ENCODE data around the gene NR2F6. TPM values are rescaled to one million over a fixed set of nuclear protein-coding genes. Genes with fewer than 3 reads are reported as not detected.

Gene NR2F6
- polyA plus RNA-seq, 4 donors = 41.6 to 93.0 (median 74.9) TPM

DNA sequence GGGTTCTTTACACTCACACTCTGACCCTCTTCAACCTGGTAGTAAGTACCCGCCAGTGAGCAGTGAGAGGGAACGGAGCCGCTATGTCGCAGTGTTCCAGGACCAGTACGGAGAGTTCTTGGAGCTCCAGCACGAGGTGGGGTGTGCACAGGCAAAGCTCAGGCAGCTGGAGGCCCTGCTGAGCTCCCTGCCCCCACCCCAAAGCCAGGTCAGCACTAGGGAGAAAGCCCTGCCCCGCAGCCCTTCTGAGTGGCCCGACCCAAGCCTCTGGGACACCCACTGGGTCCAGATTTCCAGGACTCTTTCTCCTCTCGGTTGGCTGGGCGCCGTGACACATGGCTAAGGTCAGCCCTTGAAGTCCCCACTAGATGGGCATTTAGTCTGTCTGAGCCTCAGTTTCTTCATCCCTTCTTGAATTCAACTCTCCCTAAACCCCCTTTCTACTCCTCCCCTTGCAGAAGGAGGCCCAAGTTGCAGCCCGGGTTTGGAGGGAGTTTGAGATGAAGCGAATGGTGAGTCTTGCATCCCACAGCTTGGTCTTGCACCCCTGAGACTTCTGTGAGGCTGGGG lies 17.8 kb downstream of the NR2F6 start:
- DNase-seq (no peak), FAIRE-seq (no peak)
- H3K4me1 ChIP-seq (ENCODE audit: control insufficient read depth in 3 of 3, insufficient read depth in 2 of 3, low read depth in 1 of 3, low read length in 2 of 3) = peaks cover 0 to 16% (median 3%) of the 10 kb centered on the region in 3 donors
- H3K36me3 ChIP-seq (ENCODE audit: control insufficient read depth in 3 of 3, insufficient read depth in 2 of 3, low read depth in 1 of 3, low read length in 3 of 3) = peaks cover 0 to 53% (median 8%) of the 10 kb centered on the region in 3 donors
- 81 to 86% (median 85%) methylated on average over 13 of the region's 13 CpGs for WGBS, 3 donors
- no peak overlapping the region for H3K27ac ChIP-seq (ENCODE audit: low read depth in 1 of 3, low read length in 2 of 3)
- H3K9me3 ChIP-seq (ENCODE audit: control insufficient read depth in 2 of 2, insufficient read depth in 1 of 2, low read depth in 1 of 2, low read length in 1 of 2) = no peaks in the 10 kb centered on the region
- no peak overlapping the region for H3K4me3 ChIP-seq (ENCODE audit: low read depth in 1 of 3, low read length in 3 of 3)
- H3K27me3 ChIP-seq (ENCODE audit: control insufficient read depth in 3 of 3, insufficient read depth in 3 of 3, low read length in 3 of 3) = no peaks in the 10 kb centered on the region

DNA sequence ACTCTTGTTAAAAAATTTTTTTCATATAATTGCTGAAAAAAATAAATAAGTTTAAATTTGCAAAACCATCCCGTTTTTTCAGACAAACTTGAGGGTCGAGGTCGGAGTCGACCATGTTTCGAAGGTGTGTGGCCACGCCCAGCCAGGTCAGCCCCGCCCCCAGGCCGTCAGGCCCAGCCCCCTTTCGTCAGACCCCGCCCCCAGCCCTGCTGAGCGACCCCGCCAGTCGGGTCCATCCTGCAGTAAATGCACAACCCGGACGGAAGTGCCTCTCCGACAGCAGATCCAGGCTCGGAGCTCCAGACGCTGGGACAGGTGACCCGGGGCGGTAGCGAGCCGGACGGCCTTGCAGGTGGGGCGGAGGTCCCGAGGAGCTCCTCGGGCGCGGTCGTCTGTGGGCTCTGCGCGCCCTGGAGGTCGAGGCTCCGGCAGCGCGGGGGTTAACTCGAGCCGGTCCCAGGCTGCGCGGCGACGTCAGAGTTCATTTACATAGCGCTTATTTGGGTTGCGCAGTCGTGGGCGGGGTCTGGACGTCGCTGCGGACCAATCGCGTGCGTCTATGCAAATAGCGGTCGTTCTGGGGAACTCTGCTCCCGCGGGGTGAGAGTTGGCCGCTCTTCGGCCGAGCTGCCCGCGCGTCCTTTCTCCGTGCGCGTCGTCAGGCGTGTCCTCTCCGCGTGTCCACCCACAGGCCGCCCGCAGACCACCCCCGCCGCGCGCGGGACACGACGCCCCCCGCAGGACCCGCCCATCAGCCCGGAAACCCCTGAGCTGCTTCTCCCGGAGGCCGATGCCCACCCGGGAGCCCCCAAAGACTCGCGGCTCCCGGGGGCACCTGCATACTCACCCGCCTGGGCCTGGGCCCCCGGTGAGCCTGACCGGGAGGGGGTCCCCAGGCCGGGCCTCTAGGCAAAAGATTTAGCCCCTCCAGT lies 19.5 kb downstream of the NR2F6 start, which contains the start of gene OCEL1:
OCEL1 (plus strand) TSS at position 225 of the 932 bp plus-strand sequence; CDS start at position 247, 22 bp downstream.
- H3K27ac ChIP-seq (ENCODE audit: low read depth in 1 of 3, low read length in 2 of 3) = peak within 1 kb of the TSS; percentile 66 to 100 (median 98)
- H3K4me3 ChIP-seq (ENCODE audit: low read depth in 1 of 3, low read length in 3 of 3) = peak within 1 kb of the TSS; percentile 64 to 87 (median 64)
- peaks cover 0 to 16% (median 3%) of the 10 kb centered on the region in 3 donors for H3K4me1 ChIP-seq (ENCODE audit: control insufficient read depth in 3 of 3, insufficient read depth in 2 of 3, low read depth in 1 of 3, low read length in 2 of 3)
- FAIRE-seq (no peak), DNase-seq (peak; percentile 98 to 99)
- no peaks in the 10 kb centered on the region for H3K9me3 ChIP-seq (ENCODE audit: control insufficient read depth in 2 of 2, insufficient read depth in 1 of 2, low read depth in 1 of 2, low read length in 1 of 2)
- H3K27me3 ChIP-seq (ENCODE audit: control insufficient read depth in 3 of 3, insufficient read depth in 3 of 3, low read length in 3 of 3) = no peaks in the 10 kb centered on the region
- WGBS, 3 donors = 0 to 1% (median 0%) methylated on average over 46 to 90 of the region's 90 CpGs
- H3K36me3 ChIP-seq (ENCODE audit: control insufficient read depth in 3 of 3, insufficient read depth in 2 of 3, low read depth in 1 of 3, low read length in 3 of 3) = peaks cover 0 to 37% (median 3%) of the 10 kb centered on the region in 3 donors

DNA sequence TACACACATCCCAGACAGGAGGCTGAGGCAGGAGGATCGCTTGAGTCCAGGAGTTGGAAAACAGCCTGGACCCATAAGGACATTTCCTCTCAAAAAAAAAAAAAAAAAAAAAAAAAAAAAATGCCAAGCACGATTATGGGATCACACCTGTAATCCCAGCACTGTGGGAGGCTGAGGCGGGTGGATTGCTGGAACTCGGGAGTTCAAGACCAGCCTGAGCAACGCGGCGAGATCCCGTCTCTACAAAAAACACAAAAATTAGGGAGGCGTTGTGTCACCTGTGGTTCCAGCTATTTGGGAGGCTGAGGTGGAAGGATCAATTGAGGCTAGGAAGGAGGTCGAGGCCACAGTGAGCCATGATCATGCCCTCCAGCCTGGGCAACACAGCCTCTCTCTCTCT lies 20.7 kb downstream of the NR2F6 start:
- no peak overlapping the region for H3K27ac ChIP-seq (ENCODE audit: low read depth in 1 of 3, low read length in 2 of 3)
- FAIRE-seq = no peak
- H3K36me3 ChIP-seq (ENCODE audit: control insufficient read depth in 3 of 3, insufficient read depth in 2 of 3, low read depth in 1 of 3, low read length in 3 of 3) = peaks cover 0 to 25% (median 3%) of the 10 kb centered on the region in 3 donors
- WGBS, 3 donors = 68 to 88% (median 72%) methylated on average over 10 of the region's 10 CpGs
- no peak for DNase-seq
- H3K4me1 ChIP-seq (ENCODE audit: control insufficient read depth in 3 of 3, insufficient read depth in 2 of 3, low read depth in 1 of 3, low read length in 2 of 3) = peaks cover 0 to 22% (median 3%) of the 10 kb centered on the region in 3 donors
- H3K9me3 ChIP-seq (ENCODE audit: control insufficient read depth in 2 of 2, insufficient read depth in 1 of 2, low read depth in 1 of 2, low read length in 1 of 2) = no peaks in the 10 kb centered on the region
- H3K4me3 ChIP-seq (ENCODE audit: low read depth in 1 of 3, low read length in 3 of 3) = no peak overlapping the region
- no peaks in the 10 kb centered on the region for H3K27me3 ChIP-seq (ENCODE audit: control insufficient read depth in 3 of 3, insufficient read depth in 3 of 3, low read length in 3 of 3)

DNA sequence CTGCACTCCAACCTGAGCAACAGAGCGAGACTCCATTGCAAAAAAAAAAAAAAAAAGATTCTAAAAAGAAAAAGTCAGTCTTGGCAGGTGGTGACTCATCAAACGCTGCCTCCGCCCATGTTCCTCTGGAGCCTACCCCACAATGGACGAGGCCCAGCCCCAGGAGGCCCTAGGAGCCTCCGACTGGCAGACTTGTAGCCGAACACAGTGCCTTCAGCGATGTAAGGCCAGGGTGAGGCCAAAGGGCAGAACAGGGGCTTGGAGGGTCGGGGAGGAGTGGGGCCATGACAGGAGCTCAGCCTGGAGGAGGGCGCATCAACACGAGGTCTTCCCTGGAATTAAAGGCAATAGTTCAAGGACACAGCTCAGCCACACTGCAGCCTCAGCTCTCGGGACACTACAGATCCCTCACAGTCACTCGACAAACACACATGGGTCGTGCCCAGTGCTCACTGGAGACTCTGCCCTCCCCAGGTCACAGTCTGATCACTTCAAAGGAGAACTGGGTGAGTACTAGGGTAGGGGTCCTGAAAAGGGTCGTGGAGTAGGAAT lies 25.4 kb downstream of the NR2F6 start:
- H3K27ac ChIP-seq (ENCODE audit: low read depth in 1 of 3, low read length in 2 of 3) = peak overlapping the region in 1 of 3 donors; percentile 7
- WGBS, 3 donors = 12 to 40% (median 28%) methylated on average over 14 of the region's 14 CpGs
- FAIRE-seq (no peak), DNase-seq (peak; percentile 67 to 70)
- H3K27me3 ChIP-seq (ENCODE audit: control insufficient read depth in 3 of 3, insufficient read depth in 3 of 3, low read length in 3 of 3) = no peaks in the 10 kb centered on the region
- H3K4me1 ChIP-seq (ENCODE audit: control insufficient read depth in 3 of 3, insufficient read depth in 2 of 3, low read depth in 1 of 3, low read length in 2 of 3) = peaks cover 0 to 12% (median 0%) of the 10 kb centered on the region in 3 donors
- H3K4me3 ChIP-seq (ENCODE audit: low read depth in 1 of 3, low read length in 3 of 3) = no peak overlapping the region
- H3K36me3 ChIP-seq (ENCODE audit: control insufficient read depth in 3 of 3, insufficient read depth in 2 of 3, low read depth in 1 of 3, low read length in 3 of 3) = peaks cover 0 to 33% (median 0%) of the 10 kb centered on the region in 3 donors
- no peaks in the 10 kb centered on the region for H3K9me3 ChIP-seq (ENCODE audit: control insufficient read depth in 2 of 2, insufficient read depth in 1 of 2, low read depth in 1 of 2, low read length in 1 of 2)

DNA sequence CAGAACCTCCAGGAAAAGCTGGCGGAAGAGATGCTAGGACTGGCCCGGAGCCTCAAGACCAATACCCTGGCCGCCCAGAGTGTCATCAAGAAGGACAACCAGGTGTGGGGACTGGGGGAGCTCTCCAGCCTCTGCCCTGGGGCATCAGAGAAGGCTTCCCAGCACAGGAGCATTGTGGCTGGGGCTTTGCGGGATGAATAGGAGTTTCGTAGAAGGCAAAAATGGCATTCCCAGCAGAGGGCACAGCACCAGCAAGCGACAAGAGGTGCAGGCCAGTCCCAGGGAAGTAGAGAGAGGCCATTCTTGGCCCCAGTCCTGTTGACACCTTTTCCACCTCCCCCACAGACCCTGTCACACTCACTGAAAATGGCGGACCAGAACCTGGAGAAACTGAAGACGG lies 26.4 kb downstream of the NR2F6 start:
- FAIRE-seq (no peak), DNase-seq (no peak)
- Histone ChIP-seq H3K27ac (ENCODE audit: low read depth in 1 of 3, low read length in 2 of 3) (no peak overlapping the region), H3K36me3 (ENCODE audit: control insufficient read depth in 3 of 3, insufficient read depth in 2 of 3, low read depth in 1 of 3, low read length in 3 of 3) (peaks cover 0 to 33% (median 0%) of the 10 kb centered on the region in 3 donors), H3K27me3 (ENCODE audit: control insufficient read depth in 3 of 3, insufficient read depth in 3 of 3, low read length in 3 of 3) (no peaks in the 10 kb centered on the region), H3K9me3 (ENCODE audit: control insufficient read depth in 2 of 2, insufficient read depth in 1 of 2, low read depth in 1 of 2, low read length in 1 of 2) (no peaks in the 10 kb centered on the region), H3K4me3 (ENCODE audit: low read depth in 1 of 3, low read length in 3 of 3) (no peak overlapping the region), H3K4me1 (ENCODE audit: control insufficient read depth in 3 of 3, insufficient read depth in 2 of 3, low read depth in 1 of 3, low read length in 2 of 3) (peaks cover 0 to 17% (median 0%) of the 10 kb centered on the region in 3 donors)
- WGBS, 3 donors = 98 to 99% (median 99%) methylated on average over 8 of the region's 8 CpGs

DNA sequence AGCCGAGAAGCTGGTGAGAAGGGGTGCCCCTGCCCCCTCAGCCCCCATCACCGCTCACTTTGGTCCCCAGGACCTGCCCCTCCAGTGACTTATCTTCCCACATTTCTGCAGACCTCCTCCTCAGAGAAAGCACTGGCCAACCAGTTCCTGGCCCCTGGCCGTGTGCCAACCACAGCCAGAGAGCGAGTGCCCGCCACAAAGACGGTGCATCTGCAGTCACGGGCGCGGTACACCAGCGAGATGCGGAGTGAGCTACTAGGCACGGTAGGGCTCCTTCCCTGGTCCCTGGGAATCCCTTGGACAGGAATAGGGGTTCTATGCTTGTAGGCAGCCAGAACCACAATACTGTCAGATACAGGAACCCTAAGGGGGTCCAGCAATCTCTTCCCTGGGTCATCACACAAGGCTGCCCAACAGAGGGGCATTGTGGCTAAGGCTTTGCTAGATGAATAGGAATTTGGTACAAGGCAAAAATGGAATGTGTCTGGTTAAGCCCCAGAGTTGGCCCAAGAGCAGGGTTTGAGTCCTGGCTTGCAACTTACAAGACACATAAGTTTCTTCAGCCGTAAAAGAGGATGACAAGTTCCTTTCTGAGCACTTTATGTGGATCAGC lies 29.6 kb downstream of the NR2F6 start:
- WGBS, 3 donors = 79 to 83% (median 79%) methylated on average over 13 of the region's 13 CpGs
- H3K27me3 ChIP-seq (ENCODE audit: control insufficient read depth in 3 of 3, insufficient read depth in 3 of 3, low read length in 3 of 3) = no peaks in the 10 kb centered on the region
- no peaks in the 10 kb centered on the region for H3K9me3 ChIP-seq (ENCODE audit: control insufficient read depth in 2 of 2, insufficient read depth in 1 of 2, low read depth in 1 of 2, low read length in 1 of 2)
- H3K4me1 ChIP-seq (ENCODE audit: control insufficient read depth in 3 of 3, insufficient read depth in 2 of 3, low read depth in 1 of 3, low read length in 2 of 3) = peaks cover 0 to 18% (median 0%) of the 10 kb centered on the region in 3 donors
- no peak for FAIRE-seq
- H3K36me3 ChIP-seq (ENCODE audit: control insufficient read depth in 3 of 3, insufficient read depth in 2 of 3, low read depth in 1 of 3, low read length in 3 of 3) = peaks cover 2 to 52% (median 11%) of the 10 kb centered on the region in 3 donors
- H3K27ac ChIP-seq (ENCODE audit: low read depth in 1 of 3, low read length in 2 of 3) = no peak overlapping the region
- no peak for DNase-seq
- H3K4me3 ChIP-seq (ENCODE audit: low read depth in 1 of 3, low read length in 3 of 3) = peak overlapping the region in 1 of 3 donors; percentile 90

DNA sequence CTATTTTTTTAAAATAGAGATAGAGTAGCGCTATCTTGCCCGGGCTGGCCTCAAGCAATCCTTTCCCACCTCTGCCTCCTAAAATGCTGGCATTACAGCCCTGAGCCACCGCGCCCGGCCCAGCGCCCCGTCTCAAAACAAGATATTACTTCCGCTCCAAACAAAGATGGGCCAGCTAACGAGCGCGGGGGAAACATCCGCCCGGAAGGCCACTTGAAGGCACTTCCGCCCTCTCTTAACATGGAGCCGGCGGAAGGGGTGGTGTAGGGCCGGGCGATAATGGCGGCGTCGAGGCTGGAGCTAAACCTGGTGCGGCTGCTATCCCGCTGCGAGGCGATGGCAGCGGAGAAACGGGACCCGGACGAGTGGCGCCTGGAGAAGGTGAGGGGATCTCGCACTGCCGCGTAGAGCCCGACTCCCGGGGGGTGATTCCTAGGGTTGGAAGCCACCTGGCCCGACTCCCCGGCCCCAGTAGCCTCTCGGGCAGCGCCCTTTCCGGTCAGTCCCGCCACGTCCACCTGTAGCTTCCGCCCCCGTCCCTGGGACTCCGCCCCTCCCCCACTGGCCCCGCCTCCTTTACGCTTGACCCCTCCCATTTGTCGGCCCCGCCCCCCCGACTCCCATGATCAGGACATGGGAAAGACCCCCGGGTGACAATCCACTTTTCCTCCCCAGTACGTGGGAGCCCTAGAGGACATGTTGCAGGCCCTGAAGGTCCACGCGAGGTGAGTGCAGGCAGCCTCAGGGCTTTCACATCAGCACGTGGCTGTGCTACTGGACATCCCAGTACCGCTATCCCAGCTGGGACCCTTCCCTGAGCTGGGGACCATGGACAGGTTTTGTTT lies 30.4 kb downstream of the NR2F6 start, which contains the start of gene USE1:
USE1 (plus strand) TSS at position 231 of the 845 bp plus-strand sequence; CDS start at position 280, 49 bp downstream.
- peak within 1 kb of the TSS; percentile 91 to 98 (median 95) for H3K27ac ChIP-seq (ENCODE audit: low read depth in 1 of 3, low read length in 2 of 3)
- WGBS, 3 donors = 3% methylated on average over 48 to 56 of the region's 56 CpGs
- H3K4me3 ChIP-seq (ENCODE audit: low read depth in 1 of 3, low read length in 3 of 3) = peak within 1 kb of the TSS; percentile 56 to 90 (median 75)
- DNase-seq (peak; percentile 94 to 98), FAIRE-seq (no peak)
- H3K9me3 ChIP-seq (ENCODE audit: control insufficient read depth in 2 of 2, insufficient read depth in 1 of 2, low read depth in 1 of 2, low read length in 1 of 2) = no peaks in the 10 kb centered on the region
- H3K4me1 ChIP-seq (ENCODE audit: control insufficient read depth in 3 of 3, insufficient read depth in 2 of 3, low read depth in 1 of 3, low read length in 2 of 3) = peaks cover 0 to 14% (median 0%) of the 10 kb centered on the region in 3 donors
- H3K27me3 ChIP-seq (ENCODE audit: control insufficient read depth in 3 of 3, insufficient read depth in 3 of 3, low read length in 3 of 3) = no peaks in the 10 kb centered on the region
- peaks cover 4 to 58% (median 11%) of the 10 kb centered on the region in 3 donors for H3K36me3 ChIP-seq (ENCODE audit: control insufficient read depth in 3 of 3, insufficient read depth in 2 of 3, low read depth in 1 of 3, low read length in 3 of 3)
